ENCODE data around the gene ITPK1.

DNA sequence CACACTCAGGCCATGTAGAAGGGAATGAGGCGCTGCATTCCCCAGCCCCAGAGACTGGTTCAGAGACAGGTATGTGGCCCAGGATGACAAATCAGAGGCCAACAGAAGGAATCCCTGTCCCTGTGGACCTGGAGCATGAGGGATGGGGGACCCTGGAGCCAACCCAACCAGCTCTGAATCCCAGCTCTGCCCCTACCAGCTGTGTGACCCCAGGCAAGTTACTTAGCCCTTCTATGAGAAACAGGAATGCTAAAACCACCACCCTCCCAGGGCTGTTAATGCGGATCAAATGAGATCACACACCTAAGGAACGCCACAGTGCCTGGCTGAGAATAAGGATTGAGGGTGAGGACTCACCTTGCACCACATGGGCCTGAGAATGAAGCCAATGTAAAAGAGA lies 15.6 kb downstream of the ITPK1 start:
- TF ChIP-seq POLR2AphosphoS5 (IDR thresholded peaks at IDR 0.05; ENCODE audit: low read depth, low read length) = no peak
- no peak for TF ChIP-seq TAF1 (IDR thresholded peaks at IDR 0.05; ENCODE audit: borderline replicate concordance, insufficient read depth, low read length)

Data from PFSK-1 (cell line).